HG03196 (cell line): ENCODE data around the gene PCDHB16.
"Not testable (repeated sequence)": the region's sequence is repeated elsewhere in the genome, so short reads cannot be mapped to it uniquely, and the experiment has no call there.

Source experiments
- ATAC-seq: cut with Tn5 transposase; IDR thresholded peaks from one replicate; pipeline ENCODE4 v1.9.1; 2021; ENCODE audit not compliant: unreplicated experiment

The PCDHB16 gene

GRCh38 chr5:141180313-141180712 is 1.9 kb upstream of the PCDHB16 start:
- no peak for ATAC-seq

GRCh38 chr5:141184117-141184855 is 2.1 kb downstream of the PCDHB16 start:
- ATAC-seq, result not testable (repeated sequence)

GRCh38 chr5:141186897-141187512 is 4.8 kb downstream of the PCDHB16 start, which contains the start of gene PCDHB9:
Gene PCDHB9, plus strand, starts transcription at chr5:141187161. Its CDS starts 158 bp downstream, at chr5:141187319.
- ATAC-seq, result no peak

GRCh38 chr5:141188682-141189081 is 6.5 kb downstream of the PCDHB16 start:
- ATAC-seq, result not testable (repeated sequence)

GRCh38 chr5:141189131-141189530 is 6.9 kb downstream of the PCDHB16 start:
- ATAC-seq, result not testable (repeated sequence)

- ATAC-seq, result no peak
Observed at GRCh38 chr5:141192110-141192725, 10.0 kb downstream of the PCDHB16 start, which contains the start of gene PCDHB10. Gene PCDHB10, plus strand, starts transcription at chr5:141192353. Its CDS starts 200 bp downstream, at chr5:141192553.

- ATAC-seq, result not testable (repeated sequence)
Observed at GRCh38 chr5:141194332-141194731, 12.1 kb downstream of the PCDHB16 start.

GRCh38 chr5:141196363-141196762 is 14.2 kb downstream of the PCDHB16 start:
- ATAC-seq, result no peak

GRCh38 chr5:141199359-141200235 is 17.4 kb downstream of the PCDHB16 start, which contains the start of gene PCDHB11:
Gene PCDHB11, plus strand, starts transcription at chr5:141199627. Its CDS starts 148 bp downstream, at chr5:141199775.
- ATAC-seq, result no peak

GRCh38 chr5:141201126-141201525 is 18.9 kb downstream of the PCDHB16 start:
- ATAC-seq, result not testable (repeated sequence)

GRCh38 chr5:141201646-141202045 is 19.5 kb downstream of the PCDHB16 start:
- not testable (repeated sequence) for ATAC-seq

- no peak for ATAC-seq
Observed at GRCh38 chr5:141208478-141208877, 26.3 kb downstream of the PCDHB16 start, which contains the start of gene PCDHB12. Gene PCDHB12, plus strand, starts transcription at chr5:141208719. Its CDS starts 189 bp downstream, at chr5:141208908.

- ATAC-seq, result not testable (repeated sequence)
Observed at GRCh38 chr5:141210281-141210680, 28.1 kb downstream of the PCDHB16 start.

- not testable (repeated sequence) for ATAC-seq
Observed at GRCh38 chr5:141210849-141211248, 28.7 kb downstream of the PCDHB16 start.

- ATAC-seq, result not testable (repeated sequence)
Observed at GRCh38 chr5:141213656-141214339, 31.6 kb downstream of the PCDHB16 start, which contains the start of gene PCDHB13. Gene PCDHB13, plus strand, starts transcription at chr5:141213919. Its CDS starts 205 bp downstream, at chr5:141214124.

GRCh38 chr5:141214583-141214982 is 32.4 kb downstream of the PCDHB16 start:
- ATAC-seq, result not testable (repeated sequence)

- ATAC-seq, result not testable (repeated sequence)
Observed at GRCh38 chr5:141215504-141215903, 33.3 kb downstream of the PCDHB16 start.

- ATAC-seq, result not testable (repeated sequence)
Observed at GRCh38 chr5:141216035-141216434, 33.8 kb downstream of the PCDHB16 start.

GRCh38 chr5:141223112-141223783 is 41.1 kb downstream of the PCDHB16 start, which contains the start of gene PCDHB14:
Gene PCDHB14, plus strand, starts transcription at chr5:141223343. Its CDS starts 163 bp downstream, at chr5:141223506.
- ATAC-seq, result no peak
